Right atrium auricular region (tissue), 2 donors: ENCODE data around the gene ST14. TPM values are rescaled to one million over a fixed set of nuclear protein-coding genes. Genes with fewer than 3 reads are reported as not detected.

Experiments
- DNase-seq: peaks from one replicate; pipeline ENCODE4 v3.0.0-alpha.2; 2019; ENCODE audit warnings: low spot score
- H3K27ac ChIP-seq, 2 donors: fragments of 200-600 bp; sonication (generic); 1 replicate in 1 of 2; 2 replicates in 1 of 2; pipeline ENCODE4 v1.5.1; 2016 to 2019
- H3K27me3 ChIP-seq, 2 donors: fragments of 200-600 bp; sonication (generic); one replicate each; pipeline versions ENCODE4 v1.5.1 to v1.6.0; 2017 to 2019
- H3K36me3 ChIP-seq: fragments of 200-600 bp; sonication (generic); one replicate; pipeline ENCODE4 v1.5.1; 2016
- H3K4me1 ChIP-seq, 2 donors: fragments of 200-600 bp; sonication (generic); one replicate each; pipeline versions ENCODE4 v1.5.1 to v1.6.0; 2017 to 2019
- H3K4me3 ChIP-seq, 2 donors: fragments of 200-600 bp; sonication (generic); 1 replicate in 1 of 2; 2 replicates in 1 of 2; pipeline ENCODE4 v1.5.1; 2017 to 2019; ENCODE audit warnings: mild to moderate bottlenecking in 1 of 2, moderate library complexity in 1 of 2
- H3K9me3 ChIP-seq, 2 donors: fragments of 200-600 bp; sonication (generic); one replicate each; pipeline ENCODE4 v1.5.1; 2019
- total RNA-seq, 2 donors: library from RNA; depleted of rRNA; stranded (reverse); fragments of >200 nt; gene quantifications; one replicate each; pipeline ENCODE4 v1.1.0, GENCODE V29; 2016
- TF ChIP-seq, protein P1 (sequence below), 2 donors: fragments of 200-600 bp; sonication (generic); IDR thresholded peaks; one replicate each; pipeline ENCODE4 v1.5.1; 2019; ENCODE audit warnings: antibody characterized with exemption in 2 of 2

ST14 gene
- total RNA-seq, 2 donors from 2014 or later: 0.85 to 6.0 TPM

DNA sequence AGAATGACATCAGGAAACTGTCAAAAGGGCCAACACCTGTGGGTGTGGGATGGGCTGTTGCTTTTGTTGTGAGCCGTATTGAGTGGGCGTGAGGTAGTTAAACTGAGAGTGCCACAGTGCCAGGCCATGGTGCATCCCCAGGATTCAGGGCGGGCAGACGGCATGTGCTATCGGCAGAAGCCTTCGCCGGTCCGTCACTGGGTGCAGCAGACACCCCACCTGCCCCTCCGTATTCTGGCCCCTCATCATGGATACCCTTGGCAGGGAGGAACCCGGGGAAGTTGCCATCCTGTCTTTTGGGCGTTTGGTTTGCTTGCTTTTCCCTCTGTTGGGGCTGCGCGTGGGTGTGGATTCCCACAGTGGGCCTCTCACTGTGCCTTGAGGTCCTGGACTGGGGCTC lies 27.5 kb downstream of the ST14 start:
- no peaks in the 10 kb centered on the region for H3K27me3 ChIP-seq
- H3K9me3 ChIP-seq: no peaks in the 10 kb centered on the region
- TF ChIP-seq, protein P1, sequence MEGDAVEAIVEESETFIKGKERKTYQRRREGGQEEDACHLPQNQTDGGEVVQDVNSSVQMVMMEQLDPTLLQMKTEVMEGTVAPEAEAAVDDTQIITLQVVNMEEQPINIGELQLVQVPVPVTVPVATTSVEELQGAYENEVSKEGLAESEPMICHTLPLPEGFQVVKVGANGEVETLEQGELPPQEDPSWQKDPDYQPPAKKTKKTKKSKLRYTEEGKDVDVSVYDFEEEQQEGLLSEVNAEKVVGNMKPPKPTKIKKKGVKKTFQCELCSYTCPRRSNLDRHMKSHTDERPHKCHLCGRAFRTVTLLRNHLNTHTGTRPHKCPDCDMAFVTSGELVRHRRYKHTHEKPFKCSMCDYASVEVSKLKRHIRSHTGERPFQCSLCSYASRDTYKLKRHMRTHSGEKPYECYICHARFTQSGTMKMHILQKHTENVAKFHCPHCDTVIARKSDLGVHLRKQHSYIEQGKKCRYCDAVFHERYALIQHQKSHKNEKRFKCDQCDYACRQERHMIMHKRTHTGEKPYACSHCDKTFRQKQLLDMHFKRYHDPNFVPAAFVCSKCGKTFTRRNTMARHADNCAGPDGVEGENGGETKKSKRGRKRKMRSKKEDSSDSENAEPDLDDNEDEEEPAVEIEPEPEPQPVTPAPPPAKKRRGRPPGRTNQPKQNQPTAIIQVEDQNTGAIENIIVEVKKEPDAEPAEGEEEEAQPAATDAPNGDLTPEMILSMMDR (IDR thresholded peaks at IDR 0.05): no peak
- DNase-seq: no peak
- H3K4me3 ChIP-seq: no peak overlapping the region
- no peaks in the 10 kb centered on the region for H3K36me3 ChIP-seq
- peaks cover 0 to 4% of the 10 kb centered on the region in 2 donors for H3K4me1 ChIP-seq
- no peak overlapping the region for H3K27ac ChIP-seq

DNA sequence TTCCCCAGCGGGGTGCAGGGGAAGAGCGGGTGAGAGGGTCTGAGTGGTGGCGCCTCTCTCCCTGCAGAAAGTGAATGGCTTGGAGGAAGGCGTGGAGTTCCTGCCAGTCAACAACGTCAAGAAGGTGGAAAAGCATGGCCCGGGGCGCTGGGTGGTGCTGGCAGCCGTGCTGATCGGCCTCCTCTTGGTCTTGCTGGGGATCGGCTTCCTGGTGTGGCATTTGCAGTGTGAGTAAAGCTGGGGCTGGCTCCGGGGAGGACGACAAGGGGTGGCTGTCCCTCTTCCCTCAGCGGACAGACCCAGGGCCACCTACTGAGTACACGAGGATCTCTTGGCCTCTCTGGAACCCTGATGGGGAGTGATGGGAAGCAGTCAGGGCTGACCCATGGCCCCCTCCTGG lies 28.5 kb downstream of the ST14 start:
- TF ChIP-seq, protein P1 (IDR thresholded peaks at IDR 0.05): no peak
- Histone ChIP-seq H3K4me3 (no peak overlapping the region), H3K4me1 (no peaks in the 10 kb centered on the region), H3K36me3 (no peaks in the 10 kb centered on the region), H3K9me3 (no peaks in the 10 kb centered on the region), H3K27ac (no peak overlapping the region), H3K27me3 (no peaks in the 10 kb centered on the region)
- DNase-seq: no peak

DNA sequence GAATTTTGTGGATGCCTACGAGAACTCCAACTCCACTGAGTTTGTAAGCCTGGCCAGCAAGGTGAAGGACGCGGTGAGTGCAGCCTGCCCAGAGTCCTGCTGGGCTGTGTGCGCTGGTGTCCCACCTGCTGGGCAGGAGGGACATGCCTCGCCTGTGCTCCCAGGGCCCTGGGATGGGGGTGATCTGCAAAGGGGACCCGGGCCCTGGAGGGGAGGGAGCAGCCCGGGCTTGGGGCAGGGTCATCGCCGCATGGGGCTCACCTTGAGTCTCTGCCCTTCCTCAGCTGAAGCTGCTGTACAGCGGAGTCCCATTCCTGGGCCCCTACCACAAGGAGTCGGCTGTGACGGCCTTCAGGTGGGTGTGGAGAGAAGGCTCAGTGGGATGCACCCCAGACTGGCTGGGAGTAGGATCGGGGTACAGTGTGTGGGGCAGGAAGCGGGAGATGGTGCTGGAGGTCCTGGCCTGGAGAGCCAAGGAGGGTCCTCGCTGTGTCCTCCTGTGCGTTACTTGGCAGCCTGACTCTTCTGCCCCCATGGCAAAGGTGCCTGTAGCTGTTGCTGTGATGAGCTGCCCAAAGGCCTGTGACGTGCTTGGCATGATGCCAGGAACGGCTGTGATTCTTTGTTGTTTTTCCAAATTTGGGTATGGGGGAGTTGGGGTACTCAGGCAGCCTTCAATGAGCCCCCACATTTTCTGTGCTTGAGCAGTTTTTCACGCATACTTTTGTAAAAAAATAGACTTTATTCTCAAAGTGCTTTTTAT lies 29.2 kb downstream of the ST14 start:
- Histone ChIP-seq H3K4me1 (no peaks in the 10 kb centered on the region), H3K36me3 (no peaks in the 10 kb centered on the region), H3K27ac (no peak overlapping the region), H3K27me3 (no peaks in the 10 kb centered on the region), H3K9me3 (no peaks in the 10 kb centered on the region), H3K4me3 (no peak overlapping the region)
- TF ChIP-seq, protein P1 (IDR thresholded peaks at IDR 0.05): no peak
- DNase-seq: no peak

DNA sequence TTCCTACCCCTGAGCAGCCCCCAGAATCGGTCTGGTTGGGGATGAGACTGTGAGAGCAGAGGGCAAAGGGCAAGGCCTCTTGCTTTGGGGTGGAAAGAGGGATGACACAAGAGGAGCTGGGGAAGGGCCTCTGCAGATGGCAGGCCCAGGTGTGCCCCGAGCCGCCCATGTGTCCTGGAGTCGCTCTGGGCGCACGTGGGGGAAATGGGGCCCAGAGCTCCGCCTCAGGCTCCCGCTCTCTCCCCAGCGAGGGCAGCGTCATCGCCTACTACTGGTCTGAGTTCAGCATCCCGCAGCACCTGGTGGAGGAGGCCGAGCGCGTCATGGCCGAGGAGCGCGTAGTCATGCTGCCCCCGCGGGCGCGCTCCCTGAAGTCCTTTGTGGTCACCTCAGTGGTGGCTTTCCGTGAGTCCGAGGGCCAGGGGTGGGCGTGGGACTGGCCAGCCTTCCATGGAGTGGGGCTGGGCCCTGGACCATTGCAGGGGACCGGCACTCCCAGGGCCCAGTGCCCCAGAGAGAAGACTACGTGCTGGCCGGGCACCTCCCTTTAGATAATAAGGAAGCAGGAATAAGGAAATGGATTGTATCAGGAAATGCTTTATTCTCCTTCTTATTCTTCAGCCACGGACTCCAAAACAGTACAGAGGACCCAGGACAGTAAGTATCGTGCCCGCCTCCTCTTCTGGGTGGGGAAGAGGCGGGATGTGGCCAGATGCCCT lies 30.1 kb downstream of the ST14 start:
- Histone ChIP-seq H3K27me3 (no peaks in the 10 kb centered on the region), H3K4me1 (no peaks in the 10 kb centered on the region), H3K27ac (no peak overlapping the region)

DNA sequence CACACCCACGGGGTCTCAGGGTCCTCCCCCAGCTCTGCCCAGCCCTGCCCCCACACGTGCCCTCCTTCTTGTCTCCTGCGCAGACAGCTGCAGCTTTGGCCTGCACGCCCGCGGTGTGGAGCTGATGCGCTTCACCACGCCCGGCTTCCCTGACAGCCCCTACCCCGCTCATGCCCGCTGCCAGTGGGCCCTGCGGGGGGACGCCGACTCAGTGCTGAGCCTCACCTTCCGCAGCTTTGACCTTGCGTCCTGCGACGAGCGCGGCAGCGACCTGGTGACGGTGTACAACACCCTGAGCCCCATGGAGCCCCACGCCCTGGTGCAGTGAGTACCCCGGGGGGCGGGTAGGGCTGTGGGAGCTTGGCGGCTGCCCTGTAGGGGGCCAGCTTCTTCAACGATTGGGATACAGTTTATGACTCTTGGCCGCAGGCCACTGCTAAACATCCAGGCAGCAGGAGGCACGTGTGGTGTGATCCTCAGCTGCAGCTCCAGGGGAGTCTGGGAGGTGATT lies 30.8 kb downstream of the ST14 start:
- DNase-seq: no peak
- Histone ChIP-seq H3K9me3 (no peaks in the 10 kb centered on the region), H3K27ac (no peak overlapping the region), H3K4me1 (no peaks in the 10 kb centered on the region), H3K4me3 (no peak overlapping the region), H3K36me3 (no peaks in the 10 kb centered on the region), H3K27me3 (no peaks in the 10 kb centered on the region)
- TF ChIP-seq, protein P1 (IDR thresholded peaks at IDR 0.05): no peak

More for the DNA sequence above, 30.1 kb downstream of the ST14 start:
- H3K9me3 ChIP-seq: no peaks in the 10 kb centered on the region
- DNase-seq: no peak
- TF ChIP-seq, protein P1 (IDR thresholded peaks at IDR 0.05): no peak
- no peaks in the 10 kb centered on the region for H3K36me3 ChIP-seq
- H3K4me3 ChIP-seq: no peak overlapping the region
